Loucy (cell line): ENCODE data around the gene PDE10A.

ENCODE experiments used
- H2AFZ ChIP-seq: fragments of 200-600 bp; sonication (generic); 2 replicates; pipeline ENCODE4 v1.6.0; 2016; ENCODE audit warnings: antibody characterized with exemption, mild to moderate bottlenecking, low read length, moderate library complexity
- H3F3A ChIP-seq: fragments of 200-600 bp; 2 replicates; pipeline ENCODE4 v1.6.0; 2016; ENCODE audit warnings: antibody characterized with exemption, low read depth, mild to moderate bottlenecking
- H3K27me3 ChIP-seq: fragments of 200-600 bp; sonication (generic); 2 replicates; pipeline ENCODE4 v1.6.1; 2014; ENCODE audit warnings: low read length, mild to moderate bottlenecking; ENCODE audit not compliant: insufficient read depth, poor library complexity, severe bottlenecking
- H3K36me3 ChIP-seq: fragments of 200-600 bp; sonication (generic); 2 replicates; pipeline ENCODE4 v1.6.1; 2016; ENCODE audit warnings: low read length; ENCODE audit not compliant: insufficient read depth
- H3K4me1 ChIP-seq: fragments of 200-600 bp; sonication (generic); 2 replicates; pipeline ENCODE4 v1.5.1; 2014; ENCODE audit warnings: low read length, mild to moderate bottlenecking; ENCODE audit not compliant: insufficient read depth, poor library complexity, severe bottlenecking
- H3K4me2 ChIP-seq: fragments of 200-600 bp; sonication (generic); 2 replicates; pipeline ENCODE4 v1.6.0; 2014; ENCODE audit warnings: antibody characterized with exemption, low read length, low read depth, mild to moderate bottlenecking; ENCODE audit not compliant: poor library complexity, severe bottlenecking
- H3K4me3 ChIP-seq: fragments of 200-600 bp; sonication (generic); 2 replicates; pipeline ENCODE4 v1.5.1; 2014; ENCODE audit warnings: low read length, mild to moderate bottlenecking, mixed read lengths; ENCODE audit not compliant: poor library complexity, severe bottlenecking
- H3K79me2 ChIP-seq: fragments of 200-600 bp; sonication (generic); 2 replicates; pipeline ENCODE4 v1.6.1; 2014; ENCODE audit warnings: low read length; ENCODE audit not compliant: insufficient read depth
- H3K9ac ChIP-seq: fragments of 200-600 bp; sonication (generic); 2 replicates; pipeline ENCODE4 v1.6.0; 2014; ENCODE audit warnings: mild to moderate bottlenecking, low read depth, low read length, moderate library complexity; ENCODE audit not compliant: poor library complexity, severe bottlenecking
- H3K9me2 ChIP-seq: fragments of 200-600 bp; sonication (generic); replicated peaks from 2 replicates; pipeline ENCODE4 v1.6.1; 2016; ENCODE audit warnings: low read depth, low read length, mixed read lengths
- H3K9me3 ChIP-seq: fragments of 200-600 bp; sonication (generic); 2 replicates; pipeline ENCODE4 v1.6.1; 2014; ENCODE audit warnings: mild to moderate bottlenecking, antibody characterized with exemption, low read length, low read depth; ENCODE audit not compliant: insufficient read depth
- H4K20me1 ChIP-seq: fragments of 200-600 bp; sonication (generic); 2 replicates; pipeline ENCODE4 v1.6.0; 2014; ENCODE audit warnings: antibody characterized with exemption, low read length, mild to moderate bottlenecking; ENCODE audit not compliant: insufficient read depth, poor library complexity, severe bottlenecking
- EZH2phosphoT487 ChIP-seq: fragments of 200-600 bp; IDR thresholded peaks from 2 replicates; pipeline ENCODE4 v1.6.1; 2018; ENCODE audit warnings: antibody characterized with exemption, mild to moderate bottlenecking, moderate library complexity, borderline replicate concordance
- TF ChIP-seq, protein P1 (sequence below): fragments of 200-600 bp; sonication (generic); conservative IDR thresholded peaks from 2 replicates; pipeline ENCODE4 v1.5.1; 2014; ENCODE audit warnings: mild to moderate bottlenecking, antibody characterized with exemption, low read length

PDE10A gene

GRCh38 chr6:165632194-165632593 lies 30.8 kb downstream of the PDE10A start:
- H3K4me1 ChIP-seq = no peaks in the 10 kb centered on the region
- TF ChIP-seq EZH2phosphoT487 = no peak
- TF ChIP-seq, protein P1, sequence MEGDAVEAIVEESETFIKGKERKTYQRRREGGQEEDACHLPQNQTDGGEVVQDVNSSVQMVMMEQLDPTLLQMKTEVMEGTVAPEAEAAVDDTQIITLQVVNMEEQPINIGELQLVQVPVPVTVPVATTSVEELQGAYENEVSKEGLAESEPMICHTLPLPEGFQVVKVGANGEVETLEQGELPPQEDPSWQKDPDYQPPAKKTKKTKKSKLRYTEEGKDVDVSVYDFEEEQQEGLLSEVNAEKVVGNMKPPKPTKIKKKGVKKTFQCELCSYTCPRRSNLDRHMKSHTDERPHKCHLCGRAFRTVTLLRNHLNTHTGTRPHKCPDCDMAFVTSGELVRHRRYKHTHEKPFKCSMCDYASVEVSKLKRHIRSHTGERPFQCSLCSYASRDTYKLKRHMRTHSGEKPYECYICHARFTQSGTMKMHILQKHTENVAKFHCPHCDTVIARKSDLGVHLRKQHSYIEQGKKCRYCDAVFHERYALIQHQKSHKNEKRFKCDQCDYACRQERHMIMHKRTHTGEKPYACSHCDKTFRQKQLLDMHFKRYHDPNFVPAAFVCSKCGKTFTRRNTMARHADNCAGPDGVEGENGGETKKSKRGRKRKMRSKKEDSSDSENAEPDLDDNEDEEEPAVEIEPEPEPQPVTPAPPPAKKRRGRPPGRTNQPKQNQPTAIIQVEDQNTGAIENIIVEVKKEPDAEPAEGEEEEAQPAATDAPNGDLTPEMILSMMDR = no peak
- no peaks in the 10 kb centered on the region for H3K9me2 ChIP-seq
- H4K20me1 ChIP-seq = no peaks in the 10 kb centered on the region
- H3K36me3 ChIP-seq = no peaks in the 10 kb centered on the region
- H3K4me3 ChIP-seq = no peak overlapping the region
- no peak overlapping the region for H3K4me2 ChIP-seq
- no peaks in the 10 kb centered on the region for H3K9me3 ChIP-seq
- no peaks in the 10 kb centered on the region for H3F3A ChIP-seq
- no peaks in the 10 kb centered on the region for H3K79me2 ChIP-seq
- H2AFZ ChIP-seq = no peak overlapping the region
- H3K9ac ChIP-seq = no peak overlapping the region
- H3K27me3 ChIP-seq = no peaks in the 10 kb centered on the region

DNA sequence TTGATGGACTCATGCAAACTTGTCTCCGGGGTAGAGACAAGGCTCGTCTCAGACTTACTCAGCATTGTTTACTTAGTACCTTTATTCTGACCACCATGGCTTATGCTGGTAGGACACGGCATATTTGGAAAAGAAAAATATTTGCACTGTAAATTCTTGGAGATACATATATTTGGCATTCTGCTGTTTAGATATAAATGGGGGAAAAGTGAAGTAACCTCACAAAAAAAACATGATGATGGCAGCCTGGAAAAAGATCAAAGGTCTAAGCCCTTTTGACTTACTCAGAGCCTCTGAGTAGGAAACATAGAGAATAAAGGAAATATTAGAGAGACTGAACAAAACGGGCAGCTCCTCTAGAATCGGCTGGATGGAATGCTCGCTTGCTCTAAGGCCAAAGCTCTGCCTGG lies 32.5 kb downstream of the PDE10A start:
- Histone ChIP-seq H2AFZ (no peak overlapping the region), H3K27me3 (no peaks in the 10 kb centered on the region), H3K4me2 (no peak overlapping the region), H4K20me1 (no peaks in the 10 kb centered on the region), H3K36me3 (no peaks in the 10 kb centered on the region), H3K79me2 (no peaks in the 10 kb centered on the region), H3F3A (no peaks in the 10 kb centered on the region), H3K9me2 (no peaks in the 10 kb centered on the region), H3K4me1 (no peaks in the 10 kb centered on the region), H3K4me3 (no peak overlapping the region), H3K9me3 (no peaks in the 10 kb centered on the region), H3K9ac (no peak overlapping the region)
- TF ChIP-seq EZH2phosphoT487 = no peak
- TF ChIP-seq, protein P1 = no peak

DNA sequence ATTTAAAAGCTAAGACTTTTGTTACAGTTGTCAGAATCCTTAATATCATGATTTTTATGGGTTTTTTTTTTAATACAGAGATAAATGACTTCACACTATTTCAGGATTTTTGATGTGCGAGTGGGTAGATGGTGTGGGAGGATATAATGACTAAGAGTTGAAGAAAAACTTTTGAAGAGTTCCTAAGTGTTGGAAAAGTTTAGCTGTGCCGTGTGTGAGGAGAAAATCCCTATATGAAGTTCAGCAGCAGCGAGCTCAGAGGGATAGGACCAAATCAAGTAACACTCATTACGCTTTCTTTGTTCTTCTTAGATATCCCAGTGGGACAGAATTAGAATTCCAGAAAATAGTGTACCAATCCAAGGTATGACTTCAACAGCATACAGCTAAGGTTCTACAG lies 34.1 kb downstream of the PDE10A start:
- Histone ChIP-seq H3K27me3 (no peaks in the 10 kb centered on the region), H3K4me1 (no peaks in the 10 kb centered on the region), H3K36me3 (no peaks in the 10 kb centered on the region), H3K9me2 (no peaks in the 10 kb centered on the region), H3K9me3 (no peaks in the 10 kb centered on the region), H3K79me2 (no peaks in the 10 kb centered on the region), H4K20me1 (no peaks in the 10 kb centered on the region), H2AFZ (no peak overlapping the region), H3F3A (no peaks in the 10 kb centered on the region), H3K9ac (no peak overlapping the region), H3K4me2 (no peak overlapping the region), H3K4me3 (no peak overlapping the region)
- TF ChIP-seq EZH2phosphoT487 = no peak
- TF ChIP-seq, protein P1 = no peak
